Panc1 (cell line): ENCODE data around the gene ZNF776. TPM values are rescaled to one million over a fixed set of nuclear protein-coding genes. Genes with fewer than 3 reads are reported as not detected.
A peak's percentile ranks its signal among the peaks of the same experiment; 100 is the strongest.

ENCODE experiments used
- ATAC-seq: fragments of 200-7000 bp; cut with Tn5 transposase; 2 replicates; pipeline ENCODE4 v1.9.1; 2020; ENCODE audit warnings: mild to moderate bottlenecking, moderate library complexity
- BruUV-seq: library from RNA; stranded (reverse); fragments of 400-500 nt; replicated peaks from 2 replicates; lab custom pipeline; 2021; lab: Mats Ljungman, UMichigan
- CTCF ChIA-PET: fragments of 300-600 bp; sonication (Branson Sonifier 250); formaldehyde crosslinking; loops from one replicate; lab custom pipeline; 2022; ENCODE audit warnings: antibody characterized with exemption; lab: Charles Lee
- POLR2A ChIA-PET: fragments of 300-600 bp; sonication (Branson Sonifier 250); formaldehyde crosslinking; loops from one replicate; lab custom pipeline; 2022; ENCODE audit warnings: antibody characterized with exemption; lab: Charles Lee
- DNase-seq: peaks from one replicate; pipeline ENCODE4 v3.0.0-alpha.2; 2010; ENCODE audit warnings: low read depth, low spot score
- H3K27ac ChIP-seq: 2 replicates; pipeline ENCODE4 v1.5.1; 2011; ENCODE audit warnings: mild to moderate bottlenecking, low read length, inconsistent platforms
- H3K27me3 ChIP-seq: fragments of 200-500 bp; sonication (Bioruptor generic); 2 replicates; pipeline ENCODE4 v1.6.0; 2014; ENCODE audit warnings: low read length, inconsistent platforms; ENCODE audit not compliant: control insufficient read depth, insufficient read depth
- H3K36me3 ChIP-seq: fragments of 200-500 bp; sonication (Bioruptor generic); 2 replicates; pipeline ENCODE4 v1.5.1; 2014; ENCODE audit warnings: inconsistent platforms, mild to moderate bottlenecking, low read length, moderate library complexity; ENCODE audit not compliant: control insufficient read depth, insufficient read depth
- H3K4me1 ChIP-seq: 2 replicates; pipeline ENCODE4 v1.5.1; 2011; ENCODE audit warnings: inconsistent platforms, mild to moderate bottlenecking, low read length, moderate library complexity; ENCODE audit not compliant: control insufficient read depth, insufficient read depth
- H3K4me3 ChIP-seq, 2 experiments: 2 replicates each; pipeline ENCODE4 v1.5.1; 2011 to 2012; ENCODE audit warnings: low read depth in 2 of 2, low read length in 2 of 2, mild to moderate bottlenecking in 2 of 2, inconsistent platforms in 1 of 2, moderate library complexity in 1 of 2
- H3K9me3 ChIP-seq: fragments of 200-500 bp; sonication (Bioruptor generic); 2 replicates; pipeline ENCODE4 v1.5.1; 2014; ENCODE audit warnings: low read depth, mild to moderate bottlenecking, inconsistent platforms, low read length, moderate library complexity; ENCODE audit not compliant: control insufficient read depth, insufficient read depth
- POLR2AphosphoS5 ChIP-seq: IDR thresholded peaks from 2 replicates; pipeline ENCODE4 v1.6.1; 2012; ENCODE audit warnings: mild to moderate bottlenecking, low read depth, low read length, moderate library complexity
- SIN3A ChIP-seq: IDR thresholded peaks from 2 replicates; pipeline ENCODE4 v1.6.1; 2012; ENCODE audit warnings: low read depth, mild to moderate bottlenecking, low read length, moderate library complexity, borderline replicate concordance; ENCODE audit not compliant: insufficient read depth
- TCF7L2 ChIP-seq: IDR thresholded peaks from 2 replicates; pipeline ENCODE4 v1.6.1; 2011; ENCODE audit warnings: mild to moderate bottlenecking, low read depth, low read length, inconsistent platforms
- in situ Hi-C: cut with HindIII; loops from 2 replicates; pipeline ENCODE4 v1.10.0; 2016; ENCODE audit warnings: low sequenced_read_pairs, low pct_unique_long_range_greater_than_20kb
- intact Hi-C: fragments of 100-400 bp; cut with micrococcal nuclease; formaldehyde crosslinking; loops from one replicate; pipeline ENCODE4 v1.10.0; 2022; ENCODE audit not compliant: unreplicated experiment
- total RNA-seq: library from RNA; stranded (reverse); gene quantifications from one replicate; pipeline ENCODE4 v1.2.1, GENCODE V29; 2021; ENCODE audit not compliant: unreplicated experiment
- TF ChIP-seq, protein P1 (sequence below): fragments of 450-650 bp; IDR thresholded peaks from 2 replicates; pipeline ENCODE4 v1.5.1; 2017; ENCODE audit warnings: mild to moderate bottlenecking
- TF ChIP-seq, protein P2 (sequence below), 2 experiments: IDR thresholded peaks; 2 replicates each; pipeline ENCODE4 v1.6.1; 2011 to 2012; ENCODE audit warnings: low read depth in 2 of 2, control low read depth in 1 of 2, low read length in 1 of 2, mild to moderate bottlenecking in 1 of 2, moderate library complexity in 1 of 2; ENCODE audit not compliant: insufficient read depth in 1 of 2

Gene ZNF776
- total RNA-seq, 1 experiment from 2014 or later = 19.5 TPM

DNA sequence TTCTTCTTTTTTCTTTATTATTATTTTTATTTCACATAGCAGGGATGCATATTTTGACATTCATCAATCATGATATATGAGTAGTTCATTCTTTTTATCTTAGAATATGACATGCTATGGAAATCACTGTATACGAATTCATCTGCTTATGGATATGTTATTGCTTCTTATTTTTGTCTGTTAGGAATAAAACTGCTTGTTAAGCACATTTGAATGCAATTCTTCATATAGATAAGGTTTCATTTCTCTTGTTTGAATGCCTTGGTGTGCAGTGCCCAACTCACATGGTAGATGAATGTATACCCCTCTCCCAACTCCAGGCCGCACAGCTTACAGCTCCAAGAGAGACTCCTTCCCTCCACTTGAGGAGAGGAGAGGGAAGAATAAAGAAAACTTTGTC is 11.3 kb downstream of the ZNF776 start:
- H3K9me3 ChIP-seq = peaks cover 34% of the 10 kb centered on the region
- TF ChIP-seq SIN3A = no peak
- TF ChIP-seq, protein P1, sequence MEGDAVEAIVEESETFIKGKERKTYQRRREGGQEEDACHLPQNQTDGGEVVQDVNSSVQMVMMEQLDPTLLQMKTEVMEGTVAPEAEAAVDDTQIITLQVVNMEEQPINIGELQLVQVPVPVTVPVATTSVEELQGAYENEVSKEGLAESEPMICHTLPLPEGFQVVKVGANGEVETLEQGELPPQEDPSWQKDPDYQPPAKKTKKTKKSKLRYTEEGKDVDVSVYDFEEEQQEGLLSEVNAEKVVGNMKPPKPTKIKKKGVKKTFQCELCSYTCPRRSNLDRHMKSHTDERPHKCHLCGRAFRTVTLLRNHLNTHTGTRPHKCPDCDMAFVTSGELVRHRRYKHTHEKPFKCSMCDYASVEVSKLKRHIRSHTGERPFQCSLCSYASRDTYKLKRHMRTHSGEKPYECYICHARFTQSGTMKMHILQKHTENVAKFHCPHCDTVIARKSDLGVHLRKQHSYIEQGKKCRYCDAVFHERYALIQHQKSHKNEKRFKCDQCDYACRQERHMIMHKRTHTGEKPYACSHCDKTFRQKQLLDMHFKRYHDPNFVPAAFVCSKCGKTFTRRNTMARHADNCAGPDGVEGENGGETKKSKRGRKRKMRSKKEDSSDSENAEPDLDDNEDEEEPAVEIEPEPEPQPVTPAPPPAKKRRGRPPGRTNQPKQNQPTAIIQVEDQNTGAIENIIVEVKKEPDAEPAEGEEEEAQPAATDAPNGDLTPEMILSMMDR = no peak
- no peak for TF ChIP-seq TCF7L2
- no peak for TF ChIP-seq POLR2AphosphoS5
- TF ChIP-seq, protein P2, sequence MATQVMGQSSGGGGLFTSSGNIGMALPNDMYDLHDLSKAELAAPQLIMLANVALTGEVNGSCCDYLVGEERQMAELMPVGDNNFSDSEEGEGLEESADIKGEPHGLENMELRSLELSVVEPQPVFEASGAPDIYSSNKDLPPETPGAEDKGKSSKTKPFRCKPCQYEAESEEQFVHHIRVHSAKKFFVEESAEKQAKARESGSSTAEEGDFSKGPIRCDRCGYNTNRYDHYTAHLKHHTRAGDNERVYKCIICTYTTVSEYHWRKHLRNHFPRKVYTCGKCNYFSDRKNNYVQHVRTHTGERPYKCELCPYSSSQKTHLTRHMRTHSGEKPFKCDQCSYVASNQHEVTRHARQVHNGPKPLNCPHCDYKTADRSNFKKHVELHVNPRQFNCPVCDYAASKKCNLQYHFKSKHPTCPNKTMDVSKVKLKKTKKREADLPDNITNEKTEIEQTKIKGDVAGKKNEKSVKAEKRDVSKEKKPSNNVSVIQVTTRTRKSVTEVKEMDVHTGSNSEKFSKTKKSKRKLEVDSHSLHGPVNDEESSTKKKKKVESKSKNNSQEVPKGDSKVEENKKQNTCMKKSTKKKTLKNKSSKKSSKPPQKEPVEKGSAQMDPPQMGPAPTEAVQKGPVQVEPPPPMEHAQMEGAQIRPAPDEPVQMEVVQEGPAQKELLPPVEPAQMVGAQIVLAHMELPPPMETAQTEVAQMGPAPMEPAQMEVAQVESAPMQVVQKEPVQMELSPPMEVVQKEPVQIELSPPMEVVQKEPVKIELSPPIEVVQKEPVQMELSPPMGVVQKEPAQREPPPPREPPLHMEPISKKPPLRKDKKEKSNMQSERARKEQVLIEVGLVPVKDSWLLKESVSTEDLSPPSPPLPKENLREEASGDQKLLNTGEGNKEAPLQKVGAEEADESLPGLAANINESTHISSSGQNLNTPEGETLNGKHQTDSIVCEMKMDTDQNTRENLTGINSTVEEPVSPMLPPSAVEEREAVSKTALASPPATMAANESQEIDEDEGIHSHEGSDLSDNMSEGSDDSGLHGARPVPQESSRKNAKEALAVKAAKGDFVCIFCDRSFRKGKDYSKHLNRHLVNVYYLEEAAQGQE (IDR thresholded peaks at IDR 0.05; ENCODE audit: insufficient read depth in 1 of 2, low read depth in 2 of 2, low read length in 1 of 2) = no peak
- ChIA-PET CTCF (no interaction called here), POLR2A (no interaction called here)
- no peaks in the 10 kb centered on the region for H3K4me1 ChIP-seq
- H3K4me3 ChIP-seq = no peak overlapping the region
- in situ Hi-C loops = no loop called here
- no peaks in the 10 kb centered on the region for H3K27me3 ChIP-seq
- peaks cover 12% of the 10 kb centered on the region for H3K36me3 ChIP-seq
- no peak overlapping the region for H3K27ac ChIP-seq
- no peak for ATAC-seq
- intact Hi-C loops = no loop called here
- no peak for DNase-seq
- BruUV-seq = no TSS peak

DNA sequence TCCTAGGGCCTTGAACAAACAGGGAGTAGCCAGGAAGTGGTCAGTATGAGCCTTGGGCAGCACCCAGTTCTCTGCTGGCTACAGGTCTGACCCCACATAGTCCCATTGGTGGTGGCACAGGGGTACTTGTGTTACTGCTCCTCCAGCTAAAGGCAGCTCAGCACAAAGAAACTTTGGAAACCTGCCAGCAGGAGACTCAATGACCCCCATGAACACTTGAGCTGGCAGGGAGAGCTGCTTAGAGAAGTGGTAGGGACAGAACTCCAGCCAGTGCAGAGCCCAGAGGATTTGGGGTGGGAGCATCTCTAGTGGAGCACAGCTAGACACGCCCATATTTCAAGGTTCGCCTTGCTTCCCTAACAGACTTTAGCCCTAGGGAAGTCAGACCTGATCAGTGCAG is 12.5 kb downstream of the ZNF776 start:
- BruUV-seq = no TSS peak
- Histone ChIP-seq H3K4me1 (no peaks in the 10 kb centered on the region), H3K27ac (no peak overlapping the region), H3K9me3 (peaks cover 23% of the 10 kb centered on the region), H3K36me3 (peaks cover under 1% of the 10 kb centered on the region), H3K27me3 (no peaks in the 10 kb centered on the region), H3K4me3 (no peak overlapping the region)
- ChIA-PET POLR2A (no interaction called here), CTCF (no interaction called here)
- TF ChIP-seq, protein P1 = no peak
- TF ChIP-seq POLR2AphosphoS5 (no peak), TCF7L2 (no peak), SIN3A (no peak)
- in situ Hi-C loops (no loop called here), intact Hi-C loops (no loop called here)
- ATAC-seq (peak; percentile 40; the same call in 1 of the 2 replicates), DNase-seq (no peak)
